IMR-90 (cell line): ENCODE data around the gene MGLL.

Experiments
- CTCF ChIP-seq: conservative IDR thresholded peaks from 2 replicates; pipeline ENCODE4 v1.5.1; 2012; ENCODE audit warnings: mild to moderate bottlenecking, low read depth, low read length, improper control_type of control experiment
- MAFK ChIP-seq: IDR thresholded peaks from 2 replicates; pipeline ENCODE4 v1.6.1; 2012; ENCODE audit warnings: low read depth, low read length, improper control_type of control experiment
- POLR2A ChIP-seq: IDR thresholded peaks from 2 replicates; pipeline ENCODE4 v1.6.1; 2012; ENCODE audit warnings: mild to moderate bottlenecking, low read depth, low read length

GRCh38 chr3:127796831-127797150 is 25.5 kb downstream of the MGLL start:
- TF ChIP-seq POLR2A (no peak), CTCF (no peak), MAFK (no peak)
